Lung (tissue), 13 donors: ENCODE results near the gene KRTAP12-3. TPM values are rescaled to one million over a fixed set of nuclear protein-coding genes. Genes with fewer than 3 reads are reported as not detected.

Experiments used
- ATAC-seq: fragments of 200-7000 bp; cut with Tn5 transposase; one replicate; pipeline ENCODE4 v1.9.1; 2020; ENCODE audit warnings: moderate number of reproducible peaks; ENCODE audit not compliant: insufficient read depth, low FRiP score
- DNase-seq, 3 donors: peaks; one replicate each; pipeline ENCODE4 v3.0.0-alpha.2; 2013 to 2017
- H3K27ac ChIP-seq, 2 donors: one replicate each; pipeline ENCODE4 v1.5.1; 2013; ENCODE audit warnings: mild to moderate bottlenecking in 2 of 2, moderate library complexity in 2 of 2, control low read depth in 1 of 2, inconsistent platforms in 1 of 2, low read depth in 1 of 2, low read length in 1 of 2
- H3K27me3 ChIP-seq, 3 donors: one replicate each; pipeline ENCODE4 v1.5.1; 2013; ENCODE audit warnings: low read length in 2 of 3; ENCODE audit not compliant: control insufficient read depth in 3 of 3, insufficient read depth in 3 of 3
- H3K36me3 ChIP-seq, 4 donors: one replicate each; pipeline ENCODE4 v1.5.1; 2013; ENCODE audit warnings: low read length in 4 of 4, mild to moderate bottlenecking in 1 of 4, moderate library complexity in 1 of 4; ENCODE audit not compliant: control insufficient read depth in 4 of 4, insufficient read depth in 4 of 4
- H3K4me1 ChIP-seq, 5 donors: one replicate each; pipeline ENCODE4 v1.5.1; 2013; ENCODE audit warnings: low read length in 5 of 5, mild to moderate bottlenecking in 2 of 5, moderate library complexity in 1 of 5; ENCODE audit not compliant: control insufficient read depth in 5 of 5, insufficient read depth in 5 of 5
- H3K4me3 ChIP-seq: one replicate; pipeline ENCODE4 v1.5.1; 2013; ENCODE audit warnings: mild to moderate bottlenecking, control low read depth, moderate library complexity
- H3K9ac ChIP-seq, 2 donors: one replicate each; pipeline ENCODE4 v1.5.1; 2013; ENCODE audit warnings: low read length in 2 of 2, control low read depth in 1 of 2; ENCODE audit not compliant: insufficient read depth in 1 of 2
- H3K9me3 ChIP-seq, 4 donors: one replicate each; pipeline ENCODE4 v1.5.1; 2013; ENCODE audit warnings: low read length in 3 of 4, mild to moderate bottlenecking in 1 of 4, moderate library complexity in 1 of 4; ENCODE audit not compliant: control insufficient read depth in 4 of 4, insufficient read depth in 3 of 4
- CTCF ChIP-seq: IDR thresholded peaks from 2 replicates; pipeline ENCODE4 v1.5.1; 2012; ENCODE audit warnings: mild to moderate bottlenecking; ENCODE audit errors: control extremely low read depth, extremely low read depth
- WGBS, 2 donors: extraction: QIAGEN DNeasy Blood & Tissue Kit; methylation state at CpG; one replicate each; pipeline ENCODE4 v1.1.7; 2013; 5-methylcytosine and 5-hydroxymethylcytosine counted together
- polyA plus RNA-seq, 2 donors: library from polyadenylated mRNA; stranded (reverse); fragments of 200-250 nt; gene quantifications; one replicate each; pipeline ENCODE4 v1.2.1, GENCODE V29; 2013
- small RNA-seq: library from RNA; depleted of rRNA; stranded (forward); fragments of <200 nt; gene quantifications from one replicate; pipeline ENCODE3, GENCODE V24; 2014; ENCODE audit warnings: low replicate concordance
- total RNA-seq, 2 donors: library from RNA; depleted of rRNA in 1 of 2; stranded (reverse); fragments of >200 nt in 1 of 2; gene quantifications; one replicate each; pipeline ENCODE4 v1.2.1, GENCODE V29; 2014 to 2021
- donor health status: control.
- donor health status: control.
- donor health status: Bipolar disorder and iron deficiency.
- donor health status: healthy.
- donor health status: DM: yes; HTN: yes; CAD: no.

Gene KRTAP12-3
- total and polyA plus RNA-seq, 4 donors, result not detected

DNA sequence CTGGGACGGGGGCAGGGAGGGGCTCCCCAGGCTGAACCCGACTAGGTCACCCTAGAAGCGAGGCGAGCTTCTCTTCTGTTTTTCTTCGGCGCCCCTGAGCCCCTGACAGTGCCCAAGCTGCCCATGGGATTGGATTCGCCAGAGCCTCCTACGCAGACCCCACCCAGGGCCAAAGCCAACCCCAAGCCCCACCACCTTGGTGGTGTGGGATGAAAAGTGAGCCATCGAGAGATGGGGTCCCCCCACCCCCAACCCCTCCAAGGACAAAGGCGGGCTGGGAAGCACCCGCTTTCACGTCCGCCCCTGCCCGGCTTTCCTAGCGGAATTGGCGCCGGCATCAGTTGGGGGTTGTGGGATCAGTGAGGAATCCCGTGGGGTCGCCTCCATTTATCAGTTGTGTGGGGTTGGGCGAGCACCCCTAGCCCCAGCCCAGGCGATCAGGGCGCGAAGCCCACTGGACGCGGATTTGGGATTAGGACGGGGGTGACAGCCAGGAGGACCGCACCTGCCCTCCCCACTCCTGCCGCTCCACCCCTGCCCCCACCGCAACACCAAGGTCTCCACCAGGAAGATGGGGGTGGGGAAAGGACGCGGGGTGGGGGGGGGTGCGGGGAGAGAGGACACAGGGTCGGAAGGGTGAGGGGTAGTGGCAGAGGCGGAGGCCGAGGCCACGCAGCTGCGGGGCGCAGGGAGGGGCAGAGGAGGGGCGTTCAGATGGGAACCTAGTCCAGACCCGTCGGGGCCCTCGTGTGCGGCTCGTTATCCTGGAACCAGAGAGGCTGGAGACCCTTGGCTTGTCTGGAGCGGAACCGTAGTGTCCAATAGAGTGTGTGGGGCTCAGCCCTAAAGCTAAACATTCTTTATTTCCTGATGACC lies 49.2 kb downstream of the KRTAP12-3 start:
- DNase-seq (no peak), ATAC-seq (no peak)
- H3K27ac ChIP-seq, result no peak overlapping the region
- H3K4me3 ChIP-seq, result no peak overlapping the region
- peaks cover 0 to 21% (median 8%) of the 10 kb centered on the region in 5 donors for H3K4me1 ChIP-seq
- no peak for TF ChIP-seq CTCF
- 9 to 11% methylated on average over 44 to 46 of the region's 46 CpGs for WGBS, 2 donors
- no peak overlapping the region for H3K9ac ChIP-seq
- peaks cover 0 to 16% (median 0%) of the 10 kb centered on the region in 4 donors for H3K9me3 ChIP-seq
- H3K27me3 ChIP-seq, result peaks cover 39 to 81% (median 47%) of the 10 kb centered on the region in 3 donors
- H3K36me3 ChIP-seq, result no peaks in the 10 kb centered on the region

Small RNA genes within 50 kb of the gene (small RNA-seq; reads per million reads assigned to genes)
- gene KRTAP12-6P, result not detected

Other genes with a start within 250 kb of the KRTAP12-3 start
- gene LRRC3, start 202.4 kb upstream of the KRTAP12-3 start, total RNA-seq, result 1 to 10 TPM; 2.8 to 3.6 TPM
- gene LRRC3, start 202.4 kb upstream of the KRTAP12-3 start, polyA plus RNA-seq, result 1 to 10 TPM; 1.4 to 2.0 TPM
- not detected for gene KRTAP10-1, start 117.7 kb upstream of the KRTAP12-3 start, total RNA-seq
- not detected for gene KRTAP10-1, start 117.7 kb upstream of the KRTAP12-3 start, polyA plus RNA-seq
- gene KRTAP10-2, start 106.4 kb upstream of the KRTAP12-3 start, total RNA-seq, result not detected
- gene KRTAP10-2, start 106.4 kb upstream of the KRTAP12-3 start, polyA plus RNA-seq, result not detected
- not detected for gene KRTAP10-3, start 99.1 kb upstream of the KRTAP12-3 start, total RNA-seq
- not detected for gene KRTAP10-3, start 99.1 kb upstream of the KRTAP12-3 start, polyA plus RNA-seq
- not detected for gene KRTAP10-4, start 84.2 kb upstream of the KRTAP12-3 start, total RNA-seq
- gene KRTAP10-4, start 84.2 kb upstream of the KRTAP12-3 start, polyA plus RNA-seq, result not detected
- gene KRTAP10-5, start 77.3 kb upstream of the KRTAP12-3 start, total RNA-seq, result not detected
- not detected for gene KRTAP10-5, start 77.3 kb upstream of the KRTAP12-3 start, polyA plus RNA-seq
- not detected for gene KRTAP10-6, start 65.4 kb upstream of the KRTAP12-3 start, total RNA-seq
- not detected for gene KRTAP10-6, start 65.4 kb upstream of the KRTAP12-3 start, polyA plus RNA-seq
- not detected for gene KRTAP10-7, start 57.3 kb upstream of the KRTAP12-3 start, total RNA-seq
- not detected for gene KRTAP10-7, start 57.3 kb upstream of the KRTAP12-3 start, polyA plus RNA-seq
- gene KRTAP10-8, start 45.9 kb upstream of the KRTAP12-3 start, total RNA-seq, result not detected
- not detected for gene KRTAP10-8, start 45.9 kb upstream of the KRTAP12-3 start, polyA plus RNA-seq
- gene KRTAP10-9, start 30.8 kb upstream of the KRTAP12-3 start, total RNA-seq, result not detected
- not detected for gene KRTAP10-9, start 30.8 kb upstream of the KRTAP12-3 start, polyA plus RNA-seq
- not detected for gene KRTAP10-10, start 20.6 kb upstream of the KRTAP12-3 start, total RNA-seq
- not detected for gene KRTAP10-10, start 20.6 kb upstream of the KRTAP12-3 start, polyA plus RNA-seq
- gene KRTAP10-11, start 11.5 kb upstream of the KRTAP12-3 start, total RNA-seq, result not detected
- gene KRTAP10-11, start 11.5 kb upstream of the KRTAP12-3 start, polyA plus RNA-seq, result not detected
- gene KRTAP12-4, start 3.3 kb upstream of the KRTAP12-3 start, total RNA-seq, result not detected
- gene KRTAP12-4, start 3.3 kb upstream of the KRTAP12-3 start, polyA plus RNA-seq, result not detected
- not detected for gene KRTAP12-2, start 9.0 kb downstream of the KRTAP12-3 start, total RNA-seq
- not detected for gene KRTAP12-2, start 9.0 kb downstream of the KRTAP12-3 start, polyA plus RNA-seq
- not detected for gene KRTAP12-1, start 24.2 kb downstream of the KRTAP12-3 start, total RNA-seq
- not detected for gene KRTAP12-1, start 24.2 kb downstream of the KRTAP12-3 start, polyA plus RNA-seq
- gene KRTAP10-12, start 39.2 kb downstream of the KRTAP12-3 start, total RNA-seq, result not detected
- gene KRTAP10-12, start 39.2 kb downstream of the KRTAP12-3 start, polyA plus RNA-seq, result not detected
- gene TSPEAR, start 53.6 kb downstream of the KRTAP12-3 start, total RNA-seq, result 1 to 10 TPM in 1 of 2 donors, under 1 TPM in 1; 0.43 to 2.1 TPM
- gene TSPEAR, start 53.6 kb downstream of the KRTAP12-3 start, polyA plus RNA-seq, result under 1 TPM; 0.02 to 0.12 TPM
- 10 to 100 TPM; 87.0 to 93.2 TPM for gene UBE2G2, start 143.9 kb downstream of the KRTAP12-3 start, total RNA-seq
- gene UBE2G2, start 143.9 kb downstream of the KRTAP12-3 start, polyA plus RNA-seq, result 10 to 100 TPM; 35.6 to 48.0 TPM
- 10 to 100 TPM; 45.5 to 86.5 TPM for gene SUMO3, start 160.1 kb downstream of the KRTAP12-3 start, total RNA-seq
- gene SUMO3, start 160.1 kb downstream of the KRTAP12-3 start, polyA plus RNA-seq, result 10 to 100 TPM; 40.4 to 96.4 TPM
- gene PTTG1IP, start 215.8 kb downstream of the KRTAP12-3 start, total RNA-seq, result 100 to 1,000 TPM; 243 to 247 TPM
- gene PTTG1IP, start 215.8 kb downstream of the KRTAP12-3 start, polyA plus RNA-seq, result 100 to 1,000 TPM; 139 to 209 TPM